Erythroblast (primary cell): ENCODE measurements around the gene PROM2.

Experiments
- DNase-seq, 2 experiments: peaks; one replicate each; lab custom pipeline; 2025; lab: John Stamatoyannopoulos, UW
- GATA1 ChIP-seq: IDR thresholded peaks from 2 replicates; pipeline ENCODE4 v1.6.1; 2011; ENCODE audit warnings: low read depth, mild to moderate bottlenecking, control low read depth, low read length, moderate library complexity
- POLR2A ChIP-seq: IDR thresholded peaks from 2 replicates; pipeline ENCODE4 v1.6.1; 2011; ENCODE audit warnings: mild to moderate bottlenecking, low read length

The PROM2 gene

DNA sequence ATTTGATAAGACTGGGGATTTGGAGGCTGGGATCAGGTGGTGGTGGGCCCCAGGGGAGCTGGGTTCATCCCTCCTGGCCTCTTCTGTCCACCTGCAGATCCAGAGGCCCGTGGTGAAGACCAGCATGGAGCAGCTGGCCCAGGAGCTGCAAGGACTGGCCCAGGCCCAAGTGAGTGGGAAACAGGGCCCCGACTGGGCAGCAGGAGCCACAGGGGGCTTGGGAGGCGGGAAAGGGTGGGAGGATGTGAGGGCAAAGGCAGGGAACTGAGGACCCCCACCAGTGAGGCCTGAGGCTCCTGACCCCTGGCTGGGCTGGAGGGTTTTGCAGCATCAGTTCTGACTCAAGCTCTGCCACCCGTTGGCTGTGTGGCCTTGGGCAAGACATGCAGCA, 11.3 kb downstream of the PROM2 start:
- no peak for DNase-seq
- TF ChIP-seq GATA1 (no peak), POLR2A (no peak)

DNA sequence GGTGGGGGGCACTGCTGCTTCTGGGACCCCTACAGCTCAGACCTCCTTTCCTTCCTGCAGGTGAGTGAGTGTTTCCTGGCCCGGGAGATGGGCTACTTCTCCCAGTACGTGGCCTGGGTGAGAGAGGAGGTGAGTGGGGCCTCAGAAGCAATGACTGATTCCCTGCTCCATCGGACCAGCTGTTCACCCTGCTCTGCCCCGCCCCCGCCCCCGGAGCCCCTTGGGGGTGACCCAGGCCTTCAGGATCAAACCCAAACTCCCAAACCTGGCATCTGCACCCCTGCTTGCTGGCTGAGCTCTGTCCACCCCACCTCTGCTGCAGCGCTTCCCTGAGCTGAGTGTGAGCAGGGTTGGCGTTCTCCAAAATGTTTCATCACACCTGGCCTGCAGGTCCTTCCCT, 13.1 kb downstream of the PROM2 start:
- DNase-seq, result no peak
- TF ChIP-seq GATA1 (no peak), POLR2A (no peak)

DNA sequence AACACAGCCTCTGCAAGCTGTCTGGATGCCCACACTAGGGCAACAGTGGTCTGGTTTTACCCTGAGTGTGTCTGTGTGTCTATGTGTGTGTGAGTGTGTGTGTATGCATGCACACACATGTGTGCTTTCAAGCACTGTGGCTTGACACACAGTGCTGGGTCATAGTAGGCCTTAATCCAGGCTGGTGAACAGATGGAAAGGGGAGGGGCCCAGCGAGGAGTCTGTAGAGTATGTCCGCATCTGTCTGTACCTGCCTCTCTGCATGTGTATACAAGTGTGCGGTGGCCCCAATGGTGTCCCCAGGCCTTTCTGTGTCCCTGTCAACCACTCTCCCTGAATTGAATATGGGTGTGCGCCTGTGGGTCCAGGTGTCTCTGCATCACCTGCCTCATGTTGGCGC, 13.6 kb downstream of the PROM2 start:
- TF ChIP-seq GATA1, result no peak
- TF ChIP-seq POLR2A, result no peak
- no peak for DNase-seq

DNA sequence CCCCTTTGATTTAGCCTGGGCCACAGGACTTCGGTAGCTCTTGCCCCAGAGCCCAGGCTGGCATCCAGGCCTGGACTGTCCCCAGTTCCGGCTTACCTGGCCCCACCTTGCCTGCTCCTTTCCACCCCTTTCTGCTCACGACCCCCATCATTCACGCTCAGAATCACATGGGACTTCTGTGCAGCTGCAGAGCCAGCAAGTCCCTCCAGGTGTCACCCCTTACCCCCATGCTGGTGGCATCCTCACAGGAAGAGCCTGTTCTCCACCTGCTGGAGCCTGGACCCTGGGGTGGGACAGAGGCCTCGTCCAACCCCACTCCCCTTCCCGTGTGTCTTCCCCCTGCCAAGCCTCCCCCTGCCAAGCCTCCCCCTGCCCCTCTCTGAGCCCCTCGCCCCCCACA, 15.0 kb downstream of the PROM2 start:
- TF ChIP-seq GATA1, result no peak
- no peak for TF ChIP-seq POLR2A
- no peak for DNase-seq

DNA sequence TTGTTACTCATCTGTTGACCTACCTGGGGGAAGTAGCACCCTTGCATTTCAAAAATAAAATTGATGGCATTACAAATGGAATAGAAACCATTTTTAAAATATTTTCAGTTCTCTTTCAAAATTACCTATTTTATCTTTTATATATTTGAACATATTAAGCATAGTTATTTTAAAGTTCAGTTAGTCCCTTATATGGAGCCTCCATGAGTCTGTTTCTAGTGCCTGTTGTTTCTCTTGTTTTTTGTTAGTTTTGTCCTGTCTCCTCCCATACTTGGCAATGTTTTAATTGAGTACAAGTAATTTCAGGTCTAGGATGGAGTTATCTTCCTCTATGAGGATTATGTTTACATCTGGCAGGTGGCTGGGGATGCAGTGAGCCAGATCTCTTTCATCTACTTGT, 17.0 kb downstream of the PROM2 start:
- no peak for DNase-seq
- TF ChIP-seq GATA1 (no peak), POLR2A (no peak)

DNA sequence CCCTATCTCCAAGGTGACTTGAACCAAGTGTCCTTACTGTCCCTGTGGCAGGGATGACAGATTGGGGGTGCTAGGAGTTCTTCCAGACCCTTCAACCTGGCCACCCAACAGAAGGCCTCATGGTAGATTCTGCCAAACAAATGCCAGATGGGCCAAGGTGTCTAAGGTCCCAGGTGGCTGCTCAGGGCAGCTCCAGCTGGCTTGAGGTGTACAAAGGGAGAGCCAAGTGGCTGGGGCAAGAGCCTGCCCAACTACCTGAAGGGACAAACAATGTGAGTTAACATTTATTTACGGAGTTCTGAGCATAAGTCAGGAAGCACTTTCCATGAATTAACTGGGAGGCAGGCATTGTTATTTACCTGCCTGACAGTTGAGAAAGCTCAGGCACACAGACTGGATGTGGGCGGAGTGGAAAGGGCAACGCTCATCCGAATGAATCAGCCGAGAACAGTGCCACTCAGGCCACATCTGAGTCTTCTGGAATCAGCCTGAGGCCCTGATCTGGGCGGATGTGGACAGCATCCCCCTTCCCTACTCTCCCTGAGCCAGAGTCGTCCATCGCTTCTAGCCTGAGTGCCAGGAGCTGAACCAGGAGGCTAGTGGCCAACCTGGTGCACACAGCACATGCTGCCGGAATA, 18.5 kb downstream of the PROM2 start:
- TF ChIP-seq GATA1 (no peak), POLR2A (no peak)
- DNase-seq, result no peak

DNA sequence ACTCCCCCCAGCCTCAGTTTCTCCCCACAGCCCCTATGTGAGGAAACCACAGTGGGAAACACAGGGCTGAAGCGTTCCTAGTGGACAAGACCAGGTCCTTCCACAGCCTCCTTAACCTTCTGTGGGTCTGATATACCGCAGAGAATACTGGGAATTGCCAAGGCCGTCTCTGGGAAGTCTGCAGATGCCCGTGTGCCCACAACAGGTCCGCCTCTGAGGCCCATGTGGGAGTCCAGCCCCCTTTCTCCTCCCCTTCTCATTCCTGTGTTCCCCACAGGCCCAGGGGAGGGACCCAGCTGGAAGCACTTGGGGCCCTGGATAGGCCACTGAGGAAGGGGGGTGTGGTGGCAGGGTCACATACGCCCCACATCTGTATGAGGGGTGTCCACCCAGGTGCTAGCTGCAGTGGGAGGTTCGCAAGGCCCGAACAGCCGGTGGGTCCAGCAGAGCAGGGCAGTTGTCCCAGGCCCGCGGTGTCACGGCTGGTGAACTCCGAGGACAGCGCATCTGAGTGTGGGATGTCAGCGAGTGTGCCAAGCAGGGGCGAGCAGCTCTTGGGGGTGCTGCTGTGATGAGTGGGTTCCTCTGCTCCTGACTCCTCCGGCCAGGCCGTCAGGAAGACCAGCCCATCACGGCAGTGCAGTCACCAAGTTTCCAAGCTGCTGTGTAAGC, 20.5 kb downstream of the PROM2 start:
- TF ChIP-seq POLR2A, result no peak
- TF ChIP-seq GATA1, result no peak
- no peak for DNase-seq

DNA sequence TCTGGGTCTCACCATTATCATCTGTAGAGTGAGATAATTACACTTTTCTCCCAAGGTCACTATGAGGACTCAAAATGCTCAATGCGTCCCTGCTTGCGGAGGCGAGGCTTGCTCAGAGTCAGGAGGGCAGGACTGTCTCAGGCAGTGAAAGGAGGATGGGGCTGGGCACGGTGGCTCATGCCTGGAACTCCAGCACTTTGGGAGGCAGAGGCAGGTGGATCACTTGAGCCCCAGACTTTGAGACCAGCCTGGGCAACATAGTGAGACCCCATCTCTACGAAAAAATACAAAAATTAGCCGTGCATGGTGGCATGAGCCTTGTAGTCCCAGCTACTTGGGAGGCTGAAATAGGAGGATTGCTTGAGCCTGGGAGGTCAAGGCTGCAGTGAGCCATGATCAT, 21.1 kb downstream of the PROM2 start:
- TF ChIP-seq POLR2A, result no peak
- TF ChIP-seq GATA1, result no peak
- DNase-seq, result no peak

DNA sequence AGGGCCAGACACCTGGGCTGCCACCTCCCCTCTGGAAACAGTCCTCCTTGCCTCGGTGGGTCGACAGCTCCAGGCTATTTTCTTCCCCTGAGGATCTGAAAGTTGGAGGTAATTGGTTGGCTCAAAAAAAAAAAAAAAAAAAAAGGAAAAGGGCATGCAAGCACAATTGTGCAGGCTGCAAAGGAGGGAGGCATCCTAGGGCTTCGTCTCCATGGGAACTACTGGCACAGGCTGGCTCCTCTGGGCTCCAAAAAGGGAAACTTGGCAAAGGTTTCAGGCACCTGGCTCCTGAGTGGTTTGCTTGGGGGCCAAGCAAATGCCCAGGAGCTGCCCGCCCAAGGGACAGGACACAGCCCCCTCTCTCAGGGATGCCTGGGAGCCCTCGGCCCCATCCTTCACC, 21.8 kb downstream of the PROM2 start:
- TF ChIP-seq POLR2A, result no peak
- TF ChIP-seq GATA1, result no peak
- DNase-seq, result no peak

DNA sequence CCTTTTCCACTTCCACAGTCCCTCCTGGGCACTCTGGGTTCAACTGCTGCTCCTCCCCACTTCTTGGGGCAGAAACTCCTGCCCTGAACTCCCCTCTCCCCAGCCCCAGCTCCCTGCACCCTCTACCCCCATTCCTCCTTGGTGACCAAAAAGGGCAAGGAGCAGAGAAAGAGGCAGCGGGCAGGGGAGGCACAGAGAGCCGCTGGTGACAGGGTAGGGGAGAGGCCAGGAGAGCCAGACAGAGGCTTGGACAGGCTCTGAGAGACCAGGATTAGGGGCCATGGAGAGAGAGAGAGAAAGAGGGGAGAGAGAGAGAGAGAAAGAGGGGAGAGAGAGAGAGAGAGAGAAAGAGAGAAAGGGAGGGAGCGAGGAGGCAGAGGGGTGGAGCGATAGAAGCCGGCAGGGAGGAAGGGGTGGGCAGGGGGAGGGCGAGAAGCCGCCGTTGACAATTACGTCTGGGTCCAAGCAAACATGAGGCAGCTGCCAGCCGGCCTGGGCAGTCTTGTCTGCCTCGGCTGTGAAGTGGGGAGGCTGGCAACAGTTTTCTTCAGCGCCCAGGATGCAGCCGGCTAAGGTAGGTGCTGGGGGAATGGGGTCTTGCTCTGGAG, 22.7 kb downstream of the PROM2 start, which contains the start of gene KCNIP3:
Gene KCNIP3 (plus strand): TSS at position 468 of the 608 bp plus-strand sequence. CDS start 92 bp downstream, at position 560.
- no peak for DNase-seq
- TF ChIP-seq GATA1, result no peak

DNA sequence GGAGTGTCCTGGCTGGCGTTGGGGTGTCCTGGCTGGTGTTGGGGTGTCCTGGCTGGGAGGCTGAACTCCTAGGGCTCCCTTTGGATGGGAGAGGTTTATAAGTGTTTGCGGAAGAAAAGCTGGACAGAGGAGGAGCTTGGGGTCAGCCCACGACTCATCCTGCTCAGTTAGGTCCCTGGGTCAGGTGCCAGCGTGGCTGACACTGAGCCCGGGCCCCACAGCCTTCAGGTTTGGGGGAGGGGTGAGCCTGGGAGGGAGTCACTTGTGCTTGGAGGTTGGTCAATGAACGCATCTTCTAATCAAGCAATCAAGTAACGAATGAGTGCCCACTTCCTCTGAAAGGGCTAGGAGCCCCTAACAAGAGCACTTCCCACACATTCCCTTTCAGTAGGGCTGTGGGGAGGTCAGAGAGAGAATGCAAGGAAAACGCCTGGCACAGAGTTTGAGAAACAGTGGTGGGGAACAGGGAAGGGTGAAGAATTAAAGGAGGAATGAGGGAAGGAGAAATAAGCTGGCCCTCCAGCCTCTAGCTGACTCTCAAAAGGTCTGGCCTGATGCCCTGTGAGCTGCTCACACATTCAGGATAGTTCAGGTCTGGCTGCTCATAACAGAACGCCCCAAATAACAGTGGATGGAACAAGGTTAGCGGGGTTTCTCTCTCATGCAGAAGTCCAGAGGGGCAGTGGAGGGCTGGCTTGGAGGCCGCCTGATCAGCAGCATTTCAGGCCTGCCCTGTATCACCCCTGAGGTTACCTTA, 23.6 kb downstream of the PROM2 start:
- TF ChIP-seq POLR2A (no peak), GATA1 (no peak)
- DNase-seq, result no peak

DNA sequence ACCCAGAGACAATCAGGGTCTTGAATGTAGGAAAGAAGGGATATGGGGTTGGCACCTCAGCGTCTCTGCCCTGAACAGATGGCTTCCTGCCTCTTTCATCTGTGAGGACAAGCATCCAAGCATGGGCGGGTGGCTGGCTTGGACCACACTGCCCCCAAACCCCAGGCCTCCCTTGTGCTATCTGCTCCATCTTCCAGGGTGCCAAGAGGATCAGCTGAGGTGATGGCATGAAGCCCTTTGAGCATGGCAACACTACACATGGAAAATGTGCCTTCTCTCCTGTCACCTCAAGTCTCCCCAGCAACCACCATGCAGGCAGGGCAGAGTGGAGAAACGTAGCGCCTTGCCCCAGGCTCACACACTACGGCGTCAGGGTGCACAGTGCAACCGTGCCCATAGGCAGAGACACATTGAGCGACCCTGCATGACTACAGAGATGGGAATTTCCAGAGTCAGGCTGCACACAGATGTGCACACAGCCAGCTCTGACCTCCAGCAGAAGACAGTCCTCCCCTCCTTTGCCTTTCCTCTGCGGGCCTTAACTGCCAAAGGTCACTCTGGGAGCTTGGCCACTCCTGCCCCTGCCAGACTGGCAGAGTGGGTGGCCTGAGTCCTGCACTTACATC, 24.4 kb downstream of the PROM2 start:
- TF ChIP-seq POLR2A, result no peak
- no peak for TF ChIP-seq GATA1
- no peak for DNase-seq

DNA sequence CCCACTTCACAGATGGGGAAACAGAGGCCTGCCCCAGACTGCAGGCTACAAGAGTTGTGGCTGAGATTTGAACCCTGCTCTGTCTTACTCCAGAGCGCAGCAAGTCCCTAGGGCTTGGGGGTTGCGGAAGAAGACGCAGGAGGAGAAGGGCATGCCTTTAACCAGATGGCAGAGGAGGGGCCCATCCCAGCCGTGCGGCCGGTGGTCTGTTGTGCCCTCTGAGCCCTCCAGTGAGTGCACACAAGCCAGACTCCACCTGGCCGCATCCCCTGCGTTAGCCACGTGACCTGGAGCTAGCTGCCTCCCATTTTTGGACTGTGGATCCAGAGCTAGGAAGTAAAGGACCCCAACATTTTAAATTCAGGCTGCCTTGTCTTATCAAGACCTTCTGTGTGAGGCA, 25.7 kb downstream of the PROM2 start:
- TF ChIP-seq POLR2A (no peak), GATA1 (no peak)
- no peak for DNase-seq
